Measurements from ENCODE around the gene MAB21L1.

GRCh38 chr13:35479706-35480105 lies 3.2 kb upstream of the MAB21L1 start:
- TF ChIP-seq CTCF (conservative IDR thresholded peaks at IDR 0.05 in 1 of 2, IDR thresholded peaks at IDR 0.05 in 1 of 2; ENCODE audit: low read depth in 1 of 2, low read length in 2 of 2) (no peak), EZH2 (IDR thresholded peaks at IDR 0.05; ENCODE audit: low read length, missing control alignments) (no peak)
